ENCODE measurements around the gene DPYD. TPM values are rescaled to one million over a fixed set of nuclear protein-coding genes. Genes with fewer than 3 reads are reported as not detected.

Gene DPYD
- total RNA-seq, 4 donors from 2014 or later: 30.6 to 58.4 (median 35.4) TPM

GRCh38 chr1:97066860-97067259, 854.0 kb downstream of the DPYD start:
- Histone ChIP-seq H3K9me3 (no peaks in the 10 kb centered on the region), H3K27me3 (no peaks in the 10 kb centered on the region), H3K36me3 (no peaks in the 10 kb centered on the region), H3K4me1 (no peaks in the 10 kb centered on the region), H3K4me3 (no peak overlapping the region), H3K27ac (no peak overlapping the region)
- TF ChIP-seq POLR2A (IDR thresholded peaks at IDR 0.05) (no peak), CTCF (IDR thresholded peaks at IDR 0.05) (no peak)
- intact Hi-C loops (cut with DNase I): no loop called here
- no peak for DNase-seq

GRCh38 chr1:97063532-97063931, 857.3 kb downstream of the DPYD start:
- no peak overlapping the region for H3K27ac ChIP-seq
- H3K4me1 ChIP-seq: no peaks in the 10 kb centered on the region
- H3K4me3 ChIP-seq: no peak overlapping the region
- intact Hi-C loops (cut with DNase I): no loop called here
- H3K9me3 ChIP-seq: no peaks in the 10 kb centered on the region
- no peaks in the 10 kb centered on the region for H3K36me3 ChIP-seq
- TF ChIP-seq CTCF (IDR thresholded peaks at IDR 0.05): no peak
- no peak for TF ChIP-seq POLR2A (IDR thresholded peaks at IDR 0.05)
- DNase-seq: no peak
- no peaks in the 10 kb centered on the region for H3K27me3 ChIP-seq

- intact Hi-C loops (cut with DNase I): no loop called here
- Histone ChIP-seq H3K27ac (no peak overlapping the region), H3K4me3 (no peak overlapping the region), H3K36me3 (no peaks in the 10 kb centered on the region), H3K27me3 (no peaks in the 10 kb centered on the region), H3K9me3 (peaks cover 0 to 10% (median 5%) of the 10 kb centered on the region in 3 donors), H3K4me1 (no peaks in the 10 kb centered on the region)
- no peak for DNase-seq
- TF ChIP-seq CTCF (IDR thresholded peaks at IDR 0.05): no peak
- no peak for TF ChIP-seq POLR2A (IDR thresholded peaks at IDR 0.05)
- 38 to 45% methylated on average over 1 to 2 of the region's 2 CpGs for WGBS, 2 donors
Observed at GRCh38 chr1:97061604-97062003, 859.2 kb downstream of the DPYD start.

- no peak overlapping the region for H3K27ac ChIP-seq
- no peak for TF ChIP-seq POLR2A (IDR thresholded peaks at IDR 0.05)
- TF ChIP-seq CTCF (IDR thresholded peaks at IDR 0.05): no peak
- no peaks in the 10 kb centered on the region for H3K4me1 ChIP-seq
- no peaks in the 10 kb centered on the region for H3K36me3 ChIP-seq
- no peaks in the 10 kb centered on the region for H3K27me3 ChIP-seq
- no peak overlapping the region for H3K4me3 ChIP-seq
- intact Hi-C loops (cut with DNase I): no loop called here
- peaks cover 0 to 20% (median 8%) of the 10 kb centered on the region in 3 donors for H3K9me3 ChIP-seq
- 54 to 100% methylated on average over 1 to 2 of the region's 2 CpGs for WGBS, 2 donors
- no peak for DNase-seq
Observed at GRCh38 chr1:97056386-97056785, 864.4 kb downstream of the DPYD start.

- WGBS, 2 donors: 67 to 77% methylated on average over 2 of the region's 2 CpGs
- no peaks in the 10 kb centered on the region for H3K4me1 ChIP-seq
- H3K36me3 ChIP-seq: no peaks in the 10 kb centered on the region
- no peak overlapping the region for H3K27ac ChIP-seq
- DNase-seq: no peak
- no peaks in the 10 kb centered on the region for H3K27me3 ChIP-seq
- H3K4me3 ChIP-seq: no peak overlapping the region
- H3K9me3 ChIP-seq: peaks cover 0 to 20% (median 8%) of the 10 kb centered on the region in 3 donors
- TF ChIP-seq CTCF (IDR thresholded peaks at IDR 0.05) (no peak), POLR2A (IDR thresholded peaks at IDR 0.05) (no peak)
- intact Hi-C loops (cut with DNase I): no loop called here
Observed at GRCh38 chr1:97053268-97053667, 867.6 kb downstream of the DPYD start.
